Prostate gland (tissue), 2 donors: ENCODE measurements around the gene PRRC2A. TPM values are rescaled to one million over a fixed set of nuclear protein-coding genes. Genes with fewer than 3 reads are reported as not detected.

ENCODE experiments used
- DNase-seq: peaks from one replicate; pipeline ENCODE4 v3.0.0-alpha.2; 2019; ENCODE audit warnings: low spot score
- H3K27ac ChIP-seq, 2 donors: fragments of 200-600 bp; sonication (generic); 2 replicates each; pipeline ENCODE4 v1.5.1; 2017 to 2019
- H3K27me3 ChIP-seq: fragments of 200-600 bp; sonication (generic); replicated peaks from 2 replicates; pipeline ENCODE4 v1.5.1; 2019; ENCODE audit not compliant: insufficient read depth
- H3K36me3 ChIP-seq, 2 donors: fragments of 200-600 bp; sonication (generic); 1 replicate in 1 of 2; 2 replicates in 1 of 2; pipeline versions ENCODE4 v1.5.1 to v1.8.1; 2017 to 2019
- H3K4me1 ChIP-seq: fragments of 200-600 bp; sonication (generic); replicated peaks from 2 replicates; pipeline ENCODE4 v1.5.1; 2019
- H3K4me3 ChIP-seq, 2 donors: fragments of 200-600 bp; sonication (generic); 2 replicates each; pipeline ENCODE4 v1.5.1; 2017 to 2019
- H3K9me3 ChIP-seq: fragments of 200-600 bp; sonication (generic); 2 replicates; pipeline ENCODE4 v1.5.1; 2017
- POLR2A ChIP-seq: fragments of 450-650 bp; IDR thresholded peaks from one replicate; pipeline ENCODE4 v1.6.1; 2016; ENCODE audit warnings: antibody characterized with exemption, mild to moderate bottlenecking
- POLR2AphosphoS5 ChIP-seq: sonication (generic); formaldehyde crosslinking; IDR thresholded peaks from one replicate; pipeline ENCODE4 v1.6.1; 2017; ENCODE audit warnings: antibody characterized with exemption
- WGBS: methylation state at CpG from one replicate; pipeline ENCODE4 v1.1.5; 2018; 5-methylcytosine and 5-hydroxymethylcytosine counted together
- intact Hi-C: fragments of 100-400 bp; cut with DNase I; formaldehyde crosslinking; loops from one replicate; pipeline ENCODE4 v1.14.2; 2022
- total RNA-seq, 2 donors: library from RNA; depleted of rRNA; stranded (reverse); fragments of >200 nt; gene quantifications; one replicate each; pipeline ENCODE4 v1.1.0, GENCODE V29; 2016
- TF ChIP-seq, protein P1 (sequence below), 4 experiments: fragments of 200-600 bp in 2 of 4; fragments of 450-650 bp in 2 of 4; sonication (generic) in 2 of 4; IDR thresholded peaks; 1 replicate in 3 of 4; 2 replicates in 1 of 4; pipeline ENCODE4 v1.5.1; 2016 to 2019; ENCODE audit warnings: antibody characterized with exemption in 4 of 4, mild to moderate bottlenecking in 2 of 4, moderate library complexity in 2 of 4

PRRC2A gene
- total RNA-seq, 2 donors from 2014 or later: 129 to 247 TPM

GRCh38 chr6:31621320-31621939 is 915 bp downstream of the PRRC2A start:
- no peaks in the 10 kb centered on the region for H3K9me3 ChIP-seq
- peaks cover 23 to 24% of the 10 kb centered on the region in 2 donors for H3K36me3 ChIP-seq
- DNase-seq: no peak
- no peaks in the 10 kb centered on the region for H3K4me1 ChIP-seq
- peak overlapping the region; percentile 63 to 84 for H3K4me3 ChIP-seq
- intact Hi-C loops: loop anchor here (5.0 kb wide), 1 partner anchor 1351 kb away; no protein-coding TSS in a partner anchor
- peak overlapping the region; percentile 92 to 96 for H3K27ac ChIP-seq
- 7% methylated on average over 15 of the region's 15 CpGs for WGBS
- no peak for TF ChIP-seq POLR2A
- TF ChIP-seq POLR2AphosphoS5: no peak
- TF ChIP-seq, protein P1, sequence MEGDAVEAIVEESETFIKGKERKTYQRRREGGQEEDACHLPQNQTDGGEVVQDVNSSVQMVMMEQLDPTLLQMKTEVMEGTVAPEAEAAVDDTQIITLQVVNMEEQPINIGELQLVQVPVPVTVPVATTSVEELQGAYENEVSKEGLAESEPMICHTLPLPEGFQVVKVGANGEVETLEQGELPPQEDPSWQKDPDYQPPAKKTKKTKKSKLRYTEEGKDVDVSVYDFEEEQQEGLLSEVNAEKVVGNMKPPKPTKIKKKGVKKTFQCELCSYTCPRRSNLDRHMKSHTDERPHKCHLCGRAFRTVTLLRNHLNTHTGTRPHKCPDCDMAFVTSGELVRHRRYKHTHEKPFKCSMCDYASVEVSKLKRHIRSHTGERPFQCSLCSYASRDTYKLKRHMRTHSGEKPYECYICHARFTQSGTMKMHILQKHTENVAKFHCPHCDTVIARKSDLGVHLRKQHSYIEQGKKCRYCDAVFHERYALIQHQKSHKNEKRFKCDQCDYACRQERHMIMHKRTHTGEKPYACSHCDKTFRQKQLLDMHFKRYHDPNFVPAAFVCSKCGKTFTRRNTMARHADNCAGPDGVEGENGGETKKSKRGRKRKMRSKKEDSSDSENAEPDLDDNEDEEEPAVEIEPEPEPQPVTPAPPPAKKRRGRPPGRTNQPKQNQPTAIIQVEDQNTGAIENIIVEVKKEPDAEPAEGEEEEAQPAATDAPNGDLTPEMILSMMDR (IDR thresholded peaks at IDR 0.05): no peak
- no peaks in the 10 kb centered on the region for H3K27me3 ChIP-seq

DNA sequence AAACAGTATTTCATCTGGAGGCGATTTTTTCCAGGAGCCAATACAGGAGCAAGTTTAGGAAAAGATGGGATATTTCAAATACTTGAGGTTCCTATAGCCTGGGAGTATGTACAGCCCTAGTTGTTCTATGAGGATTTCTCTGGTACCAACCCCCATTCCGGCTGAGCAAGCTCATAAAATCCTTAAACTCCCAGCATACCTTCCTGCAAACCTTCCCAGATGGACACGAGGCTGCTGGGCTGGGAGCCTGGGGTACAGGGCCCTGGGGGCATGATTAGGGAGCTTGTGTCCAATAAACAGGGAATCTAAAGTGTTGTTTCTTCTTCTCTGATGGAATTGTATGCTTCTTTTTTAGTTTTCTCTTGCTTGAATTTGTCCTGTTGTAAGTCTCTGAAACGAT is 1.5 kb downstream of the PRRC2A start:
- H3K4me3 ChIP-seq: peak overlapping the region; percentile 63 to 84
- DNase-seq: peak; percentile 78
- H3K27ac ChIP-seq: peak overlapping the region; percentile 92 to 96
- peak; percentile 87 for TF ChIP-seq POLR2AphosphoS5
- TF ChIP-seq, protein P1 (IDR thresholded peaks at IDR 0.05): no peak
- TF ChIP-seq POLR2A: no peak
- no peaks in the 10 kb centered on the region for H3K4me1 ChIP-seq
- no peaks in the 10 kb centered on the region for H3K9me3 ChIP-seq
- intact Hi-C loops: loop anchor here (5.0 kb wide), 1 partner anchor 1350 kb away; no protein-coding TSS in a partner anchor
- 12% methylated on average over 4 of the region's 4 CpGs for WGBS
- peaks cover 28 to 29% of the 10 kb centered on the region in 2 donors for H3K36me3 ChIP-seq
- no peaks in the 10 kb centered on the region for H3K27me3 ChIP-seq

DNA sequence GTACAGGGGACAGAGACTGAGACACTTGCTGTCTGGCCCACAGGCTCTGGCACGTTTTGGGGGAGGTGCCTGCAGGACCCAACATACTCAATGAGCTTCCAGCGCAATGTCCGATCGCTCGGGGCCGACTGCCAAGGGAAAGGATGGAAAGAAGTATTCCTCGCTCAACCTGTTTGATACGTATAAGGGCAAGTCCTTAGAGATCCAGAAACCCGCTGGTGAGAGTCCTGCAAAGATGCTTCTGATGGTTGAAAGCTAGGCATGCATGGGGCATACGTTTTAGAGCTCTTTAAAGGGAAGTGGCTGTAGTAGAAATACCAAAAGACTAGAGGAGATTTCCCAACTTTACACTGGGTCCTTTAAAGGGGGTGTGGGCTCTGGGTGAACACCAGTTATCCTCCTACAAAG is 2.2 kb downstream of the PRRC2A start:
- Histone ChIP-seq H3K27ac (peak overlapping the region; percentile 92 to 96), H3K4me3 (peak overlapping the region in 1 of 2 donors; percentile 84), H3K36me3 (peaks cover 35 to 36% of the 10 kb centered on the region in 2 donors), H3K27me3 (no peaks in the 10 kb centered on the region), H3K4me1 (no peaks in the 10 kb centered on the region), H3K9me3 (no peaks in the 10 kb centered on the region)
- intact Hi-C loops: loop anchor here (5.0 kb wide), 1 partner anchor 1350 kb away; no protein-coding TSS in a partner anchor
- DNase-seq: peak; percentile 91
- peak; percentile 84 for TF ChIP-seq POLR2AphosphoS5
- TF ChIP-seq POLR2A: no peak
- 26% methylated on average over 10 of the region's 10 CpGs for WGBS

DNA sequence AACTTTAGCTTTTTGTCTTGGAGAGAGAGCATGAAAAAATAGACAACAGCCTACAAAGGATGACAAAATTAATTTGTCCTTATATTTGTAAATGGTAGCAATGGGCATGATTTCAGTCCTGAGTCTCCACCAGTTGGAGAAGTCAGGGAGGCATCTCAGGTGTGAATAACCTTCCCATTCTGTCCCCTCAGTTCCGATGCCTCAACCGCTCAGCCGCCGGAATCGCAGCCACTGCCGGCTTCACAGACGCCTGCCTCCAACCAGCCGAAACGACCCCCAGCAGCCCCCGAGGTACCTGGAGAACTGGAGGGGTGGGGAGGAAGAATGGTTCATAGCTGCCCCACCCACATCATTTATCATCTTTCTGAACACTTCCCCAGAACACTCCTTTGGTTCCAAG is 3.6 kb downstream of the PRRC2A start:
- H3K36me3 ChIP-seq: peaks cover 48 to 49% of the 10 kb centered on the region in 2 donors
- intact Hi-C loops: loop anchor here (5.0 kb wide), 1 partner anchor 1348 kb away; no protein-coding TSS in a partner anchor

DNA sequence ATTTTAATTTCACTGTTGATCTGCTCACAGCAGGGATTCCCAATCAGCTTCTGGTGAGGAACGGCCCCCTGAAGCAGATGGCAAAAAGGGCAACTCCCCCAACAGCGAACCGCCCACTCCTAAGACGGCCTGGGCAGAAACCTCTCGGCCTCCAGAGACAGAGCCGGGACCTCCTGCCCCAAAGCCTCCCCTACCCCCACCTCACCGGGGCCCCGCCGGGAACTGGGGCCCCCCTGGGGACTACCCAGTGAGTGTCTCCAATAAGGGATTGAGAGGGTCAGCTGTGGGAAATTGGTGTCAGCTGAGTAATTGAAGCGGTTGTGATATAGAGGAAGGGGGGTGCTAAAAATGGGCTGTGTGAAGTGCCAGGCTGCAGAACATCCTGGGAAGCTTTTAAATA is 6.4 kb downstream of the PRRC2A start:
- Histone ChIP-seq H3K9me3 (no peaks in the 10 kb centered on the region), H3K36me3 (peaks cover 60 to 61% of the 10 kb centered on the region in 2 donors), H3K27ac (no peak overlapping the region), H3K4me1 (no peaks in the 10 kb centered on the region), H3K27me3 (no peaks in the 10 kb centered on the region), H3K4me3 (no peak overlapping the region)
- no peak for DNase-seq
- 86% methylated on average over 7 of the region's 10 CpGs for WGBS
- TF ChIP-seq, protein P1 (IDR thresholded peaks at IDR 0.05): no peak
- intact Hi-C loops: no loop called here

More for the DNA sequence above, 3.6 kb downstream of the PRRC2A start:
- Histone ChIP-seq H3K4me3 (no peak overlapping the region), H3K27ac (no peak overlapping the region), H3K27me3 (no peaks in the 10 kb centered on the region), H3K4me1 (no peaks in the 10 kb centered on the region), H3K9me3 (no peaks in the 10 kb centered on the region)
- DNase-seq: no peak
- TF ChIP-seq POLR2AphosphoS5 (no peak), POLR2A (no peak)
- TF ChIP-seq, protein P1 (IDR thresholded peaks at IDR 0.05): no peak
- 78% methylated on average over 10 of the region's 10 CpGs for WGBS
